ENCODE measurements around the gene FUCA2. TPM values are rescaled to one million over a fixed set of nuclear protein-coding genes. Genes with fewer than 3 reads are reported as not detected.
"Not testable (repeated sequence)": the region's sequence is repeated elsewhere in the genome, so short reads cannot be mapped to it uniquely, and the experiment has no call there.

The FUCA2 gene
- total RNA-seq, 1 donor from 2014 or later = 58.7 TPM

DNA sequence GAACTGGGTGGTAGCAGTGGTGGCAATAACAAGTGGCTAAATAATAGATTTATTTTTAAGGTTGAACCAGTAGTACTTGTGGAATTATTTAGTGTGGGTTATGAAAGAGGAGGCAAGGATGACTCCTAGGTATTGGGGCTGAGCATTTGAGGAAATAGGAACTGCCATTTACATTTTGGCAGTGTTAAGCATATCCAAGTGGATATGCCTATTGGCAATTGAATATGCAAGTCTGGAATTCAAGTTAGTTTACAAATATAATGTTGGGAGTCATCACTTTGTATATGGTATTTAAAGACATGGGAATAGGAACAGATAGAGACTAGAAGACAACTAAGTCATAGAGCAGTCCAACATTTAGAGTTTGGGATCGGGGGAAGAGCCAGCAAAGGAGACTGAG is 35.0 kb downstream of the FUCA2 start:
- no peaks in the 10 kb centered on the region for H3K27me3 Mint-ChIP-seq (ENCODE audit: unreplicated experiment)
- H3K4me3 Mint-ChIP-seq (ENCODE audit: unreplicated experiment) = no peak overlapping the region

DNA sequence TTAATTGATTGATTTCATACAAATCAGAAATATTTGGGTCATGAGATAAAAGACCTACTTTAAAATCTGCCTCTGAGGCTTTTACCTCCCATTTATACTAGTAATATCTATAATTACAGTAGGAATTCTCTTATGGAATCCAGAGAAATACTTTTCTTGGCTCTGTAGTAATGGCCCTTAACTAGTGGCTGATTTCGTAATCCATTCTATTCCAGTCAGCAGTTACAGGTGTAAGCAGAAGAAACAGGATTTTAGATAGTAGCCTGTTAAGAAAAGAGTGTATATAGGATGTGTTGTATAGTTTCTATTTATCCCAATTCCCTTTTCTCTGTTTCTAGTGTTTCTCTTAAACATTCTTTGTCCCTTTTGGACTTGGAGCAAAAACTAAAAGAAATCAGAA is 39.7 kb downstream of the FUCA2 start:
- TF ChIP-seq, protein P1, sequence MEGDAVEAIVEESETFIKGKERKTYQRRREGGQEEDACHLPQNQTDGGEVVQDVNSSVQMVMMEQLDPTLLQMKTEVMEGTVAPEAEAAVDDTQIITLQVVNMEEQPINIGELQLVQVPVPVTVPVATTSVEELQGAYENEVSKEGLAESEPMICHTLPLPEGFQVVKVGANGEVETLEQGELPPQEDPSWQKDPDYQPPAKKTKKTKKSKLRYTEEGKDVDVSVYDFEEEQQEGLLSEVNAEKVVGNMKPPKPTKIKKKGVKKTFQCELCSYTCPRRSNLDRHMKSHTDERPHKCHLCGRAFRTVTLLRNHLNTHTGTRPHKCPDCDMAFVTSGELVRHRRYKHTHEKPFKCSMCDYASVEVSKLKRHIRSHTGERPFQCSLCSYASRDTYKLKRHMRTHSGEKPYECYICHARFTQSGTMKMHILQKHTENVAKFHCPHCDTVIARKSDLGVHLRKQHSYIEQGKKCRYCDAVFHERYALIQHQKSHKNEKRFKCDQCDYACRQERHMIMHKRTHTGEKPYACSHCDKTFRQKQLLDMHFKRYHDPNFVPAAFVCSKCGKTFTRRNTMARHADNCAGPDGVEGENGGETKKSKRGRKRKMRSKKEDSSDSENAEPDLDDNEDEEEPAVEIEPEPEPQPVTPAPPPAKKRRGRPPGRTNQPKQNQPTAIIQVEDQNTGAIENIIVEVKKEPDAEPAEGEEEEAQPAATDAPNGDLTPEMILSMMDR (IDR thresholded peaks at IDR 0.05) = no peak
- Mint-ChIP-seq H3K27ac (ENCODE audit: unreplicated experiment) (no peak overlapping the region), H3K4me3 (ENCODE audit: unreplicated experiment) (no peak overlapping the region), H3K36me3 (ENCODE audit: unreplicated experiment) (peaks cover 37% of the 10 kb centered on the region), H3K27me3 (ENCODE audit: unreplicated experiment) (no peaks in the 10 kb centered on the region), H3K9me3 (ENCODE audit: unreplicated experiment) (no peaks in the 10 kb centered on the region), H3K4me1 (ENCODE audit: unreplicated experiment) (no peaks in the 10 kb centered on the region)
- DNase-seq (ENCODE audit: extremely low spot score, unreplicated experiment) = no peak

More for the DNA sequence above, 35.0 kb downstream of the FUCA2 start:
- TF ChIP-seq, protein P1 (IDR thresholded peaks at IDR 0.05) = no peak
- Mint-ChIP-seq H3K27ac (ENCODE audit: unreplicated experiment) (no peak overlapping the region), H3K36me3 (ENCODE audit: unreplicated experiment) (peaks cover 55% of the 10 kb centered on the region), H3K4me1 (ENCODE audit: unreplicated experiment) (no peaks in the 10 kb centered on the region), H3K9me3 (ENCODE audit: unreplicated experiment) (no peaks in the 10 kb centered on the region)
- no peak for DNase-seq (ENCODE audit: extremely low spot score, unreplicated experiment)

DNA sequence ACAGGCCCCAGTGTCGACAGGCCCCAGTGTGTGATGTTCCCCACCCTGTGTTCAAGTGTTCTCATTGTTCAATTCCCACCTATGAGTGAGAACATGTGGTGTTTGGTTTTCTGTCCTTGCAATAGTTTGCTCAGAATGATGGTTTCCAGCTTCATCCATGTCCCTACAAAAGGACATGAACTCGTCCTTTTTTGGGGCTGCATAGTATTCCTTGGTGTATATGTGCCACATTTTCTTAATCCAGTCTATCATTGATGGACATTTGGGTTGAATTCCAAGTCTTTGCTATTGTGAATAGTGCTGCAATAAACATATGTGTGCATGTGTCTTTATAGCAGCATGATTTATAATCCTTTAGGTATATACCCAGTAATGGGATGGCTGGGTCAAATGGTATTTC is 42.7 kb downstream of the FUCA2 start:
- not testable (repeated sequence) for H3K27me3 Mint-ChIP-seq (ENCODE audit: unreplicated experiment); H3K4me1 Mint-ChIP-seq (ENCODE audit: unreplicated experiment); H3K27ac Mint-ChIP-seq (ENCODE audit: unreplicated experiment); H3K4me3 Mint-ChIP-seq (ENCODE audit: unreplicated experiment); DNase-seq (ENCODE audit: extremely low spot score, unreplicated experiment); H3K9me3 Mint-ChIP-seq (ENCODE audit: unreplicated experiment)
- H3K36me3 Mint-ChIP-seq (ENCODE audit: unreplicated experiment) = peaks cover 20% of the 10 kb centered on the region

DNA sequence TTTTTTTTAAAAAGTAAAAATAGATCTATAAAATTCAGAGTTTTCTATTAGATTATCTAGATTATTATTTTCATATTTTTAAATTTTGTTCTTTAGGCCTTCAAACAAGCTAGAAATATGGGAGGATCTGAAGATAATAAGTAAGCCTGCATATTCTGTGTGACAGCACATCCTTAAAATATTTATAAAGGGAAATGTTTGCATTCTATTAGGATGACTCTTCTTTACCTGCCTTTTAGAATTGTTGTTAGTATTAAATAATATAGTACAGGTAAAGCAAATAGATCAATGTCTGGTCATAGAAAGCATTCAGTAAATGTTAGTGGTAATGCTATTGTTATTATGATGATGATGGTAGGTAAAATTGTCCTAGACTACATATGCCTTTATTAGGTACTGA is 43.5 kb downstream of the FUCA2 start:
- no peaks in the 10 kb centered on the region for H3K4me1 Mint-ChIP-seq (ENCODE audit: unreplicated experiment)
- TF ChIP-seq, protein P1 (IDR thresholded peaks at IDR 0.05) = no peak
- no peak for DNase-seq (ENCODE audit: extremely low spot score, unreplicated experiment)
- H3K9me3 Mint-ChIP-seq (ENCODE audit: unreplicated experiment) = no peaks in the 10 kb centered on the region
- no peaks in the 10 kb centered on the region for H3K27me3 Mint-ChIP-seq (ENCODE audit: unreplicated experiment)
- no peak overlapping the region for H3K4me3 Mint-ChIP-seq (ENCODE audit: unreplicated experiment)
- H3K27ac Mint-ChIP-seq (ENCODE audit: unreplicated experiment) = no peak overlapping the region
- peaks cover 18% of the 10 kb centered on the region for H3K36me3 Mint-ChIP-seq (ENCODE audit: unreplicated experiment)

GRCh38 chr6:143465546-143465945 is 46.0 kb downstream of the FUCA2 start:
- H3K4me1 Mint-ChIP-seq (ENCODE audit: unreplicated experiment) = no peaks in the 10 kb centered on the region
- no peak overlapping the region for H3K27ac Mint-ChIP-seq (ENCODE audit: unreplicated experiment)
- no peak for DNase-seq (ENCODE audit: extremely low spot score, unreplicated experiment)
- TF ChIP-seq, protein P1 (IDR thresholded peaks at IDR 0.05) = no peak
- peaks cover 13% of the 10 kb centered on the region for H3K36me3 Mint-ChIP-seq (ENCODE audit: unreplicated experiment)
- no peaks in the 10 kb centered on the region for H3K9me3 Mint-ChIP-seq (ENCODE audit: unreplicated experiment)
- H3K4me3 Mint-ChIP-seq (ENCODE audit: unreplicated experiment) = no peak overlapping the region
- no peaks in the 10 kb centered on the region for H3K27me3 Mint-ChIP-seq (ENCODE audit: unreplicated experiment)
